A673 (cell line): ENCODE measurements around the gene HACD4. TPM values are rescaled to one million over a fixed set of nuclear protein-coding genes. Genes with fewer than 3 reads are reported as not detected.

Experiments used
- BruUV-seq: library from RNA; stranded (reverse); fragments of 400-500 nt; replicated peaks from 2 replicates; lab custom pipeline; 2021; lab: Mats Ljungman, UMichigan
- CTCF ChIA-PET: fragments of 300-600 bp; sonication (Branson Sonifier 250); formaldehyde crosslinking; loops from one replicate; lab custom pipeline; 2022; ENCODE audit warnings: antibody characterized with exemption; lab: Charles Lee
- POLR2A ChIA-PET: fragments of 300-600 bp; sonication (Branson Sonifier 250); formaldehyde crosslinking; loops from one replicate; lab custom pipeline; 2022; ENCODE audit warnings: antibody characterized with exemption; ENCODE audit not compliant: low non-redundant PET; lab: Charles Lee
- DNase-seq: peaks from one replicate; pipeline ENCODE4 v3.0.0-alpha.2; 2015; ENCODE audit warnings: low spot score
- H3K27ac ChIP-seq: fragments of 200-600 bp; sonication (generic); 2 replicates; pipeline ENCODE4 v1.5.1; 2016; ENCODE audit warnings: mixed run types, low read depth, mild to moderate bottlenecking, mixed read lengths, antibody characterized with exemption, low read length; ENCODE audit not compliant: poor library complexity, severe bottlenecking
- H3K27me3 ChIP-seq: fragments of 200-600 bp; sonication (generic); replicated peaks from 2 replicates; pipeline ENCODE4 v1.6.1; 2017; ENCODE audit warnings: mixed run types, low read depth, mild to moderate bottlenecking, mixed read lengths, antibody characterized with exemption, low read length; ENCODE audit not compliant: insufficient read depth, poor library complexity
- H3K36me3 ChIP-seq: fragments of 200-600 bp; sonication (generic); 2 replicates; pipeline ENCODE4 v1.6.1; 2016; ENCODE audit warnings: mixed run types, mild to moderate bottlenecking, mixed read lengths, antibody characterized with exemption, low read length; ENCODE audit not compliant: insufficient read depth, poor library complexity, severe bottlenecking
- H3K4me1 ChIP-seq: fragments of 200-600 bp; sonication (generic); 2 replicates; pipeline ENCODE4 v1.6.1; 2017; ENCODE audit warnings: mixed run types, mild to moderate bottlenecking, mixed read lengths, antibody characterized with exemption, low read length; ENCODE audit not compliant: insufficient read depth, poor library complexity, severe bottlenecking
- H3K4me3 ChIP-seq: fragments of 200-600 bp; sonication (generic); 2 replicates; pipeline ENCODE4 v1.5.1; 2016; ENCODE audit warnings: low read depth, mixed run types, mild to moderate bottlenecking, mixed read lengths, low read length; ENCODE audit not compliant: poor library complexity, severe bottlenecking
- H3K9me3 ChIP-seq: fragments of 200-600 bp; sonication (generic); 2 replicates; pipeline ENCODE4 v1.6.1; 2016; ENCODE audit warnings: mixed run types, low read depth, mild to moderate bottlenecking, mixed read lengths, antibody characterized with exemption, low read length; ENCODE audit not compliant: poor library complexity, severe bottlenecking
- CTCF ChIP-seq: fragments of 300-800, 200-600 bp; sonication (generic); conservative IDR thresholded peaks from 2 replicates; pipeline ENCODE4 v1.5.1; 2017; ENCODE audit warnings: low read depth, mild to moderate bottlenecking, antibody characterized with exemption, low read length, moderate library complexity, mixed read lengths
- EZH2 ChIP-seq: fragments of 200-600 bp; sonication (generic); IDR thresholded peaks from 2 replicates; pipeline ENCODE4 v1.6.1; 2017; ENCODE audit warnings: borderline replicate concordance, low read depth, mild to moderate bottlenecking, mixed read lengths, antibody characterized with exemption, low read length; ENCODE audit not compliant: poor library complexity, severe bottlenecking
- intact Hi-C: fragments of 100-400 bp; cut with micrococcal nuclease; formaldehyde crosslinking; loops from one replicate; pipeline ENCODE4 v1.10.0; 2022; ENCODE audit not compliant: unreplicated experiment
- total RNA-seq: library from RNA; stranded (reverse); gene quantifications from 2 replicates; pipeline ENCODE4 v1.2.3, GENCODE V29; 2021

The HACD4 gene
- total RNA-seq, 1 experiment from 2014 or later, result 0.19 TPM

- CTCF ChIA-PET, result no interaction called here
Measured at GRCh38 chr9:21031808-21032183, 356 bp upstream of the HACD4 start.

GRCh38 chr9:21030389-21031035 lies 928 bp downstream of the HACD4 start:
- DNase-seq, result peak; percentile 58
- no TSS peak for BruUV-seq
- no peak overlapping the region for H3K4me3 ChIP-seq
- intact Hi-C loops, result no loop called here
- no peaks in the 10 kb centered on the region for H3K4me1 ChIP-seq
- POLR2A ChIA-PET, result no interaction called here
- H3K36me3 ChIP-seq, result no peaks in the 10 kb centered on the region
- H3K27me3 ChIP-seq, result no peaks in the 10 kb centered on the region
- no peaks in the 10 kb centered on the region for H3K9me3 ChIP-seq
- TF ChIP-seq EZH2, result no peak
- TF ChIP-seq CTCF, result no peak
- CTCF ChIA-PET, result no interaction called here
- no peak overlapping the region for H3K27ac ChIP-seq

More at GRCh38 chr9:21031808-21032183, 356 bp upstream of the HACD4 start:
- TF ChIP-seq EZH2, result no peak
- TF ChIP-seq CTCF, result no peak
- H3K4me1 ChIP-seq, result no peaks in the 10 kb centered on the region
- intact Hi-C loops, result no loop called here
- H3K27me3 ChIP-seq, result no peaks in the 10 kb centered on the region
- no peak overlapping the region for H3K27ac ChIP-seq
- H3K9me3 ChIP-seq, result no peaks in the 10 kb centered on the region
- no TSS peak for BruUV-seq
- POLR2A ChIA-PET, result no interaction called here
- H3K4me3 ChIP-seq, result no peak overlapping the region
- DNase-seq, result no peak
- H3K36me3 ChIP-seq, result no peaks in the 10 kb centered on the region

GRCh38 chr9:21029661-21030060 lies 1.8 kb downstream of the HACD4 start:
- intact Hi-C loops, result no loop called here
- no peaks in the 10 kb centered on the region for H3K36me3 ChIP-seq
- H3K9me3 ChIP-seq, result no peaks in the 10 kb centered on the region
- CTCF ChIA-PET, result no interaction called here
- H3K4me1 ChIP-seq, result no peaks in the 10 kb centered on the region
- POLR2A ChIA-PET, result no interaction called here
- no peaks in the 10 kb centered on the region for H3K27me3 ChIP-seq
- no peak overlapping the region for H3K27ac ChIP-seq
- no peak overlapping the region for H3K4me3 ChIP-seq
- TF ChIP-seq EZH2 (no peak), CTCF (no peak)
- no peak for DNase-seq
- no TSS peak for BruUV-seq
